ENCODE results near the gene COBLL1.
"Not testable (repeated sequence)": the region's sequence is repeated elsewhere in the genome, so short reads cannot be mapped to it uniquely, and the experiment has no call there.

The COBLL1 gene

DNA sequence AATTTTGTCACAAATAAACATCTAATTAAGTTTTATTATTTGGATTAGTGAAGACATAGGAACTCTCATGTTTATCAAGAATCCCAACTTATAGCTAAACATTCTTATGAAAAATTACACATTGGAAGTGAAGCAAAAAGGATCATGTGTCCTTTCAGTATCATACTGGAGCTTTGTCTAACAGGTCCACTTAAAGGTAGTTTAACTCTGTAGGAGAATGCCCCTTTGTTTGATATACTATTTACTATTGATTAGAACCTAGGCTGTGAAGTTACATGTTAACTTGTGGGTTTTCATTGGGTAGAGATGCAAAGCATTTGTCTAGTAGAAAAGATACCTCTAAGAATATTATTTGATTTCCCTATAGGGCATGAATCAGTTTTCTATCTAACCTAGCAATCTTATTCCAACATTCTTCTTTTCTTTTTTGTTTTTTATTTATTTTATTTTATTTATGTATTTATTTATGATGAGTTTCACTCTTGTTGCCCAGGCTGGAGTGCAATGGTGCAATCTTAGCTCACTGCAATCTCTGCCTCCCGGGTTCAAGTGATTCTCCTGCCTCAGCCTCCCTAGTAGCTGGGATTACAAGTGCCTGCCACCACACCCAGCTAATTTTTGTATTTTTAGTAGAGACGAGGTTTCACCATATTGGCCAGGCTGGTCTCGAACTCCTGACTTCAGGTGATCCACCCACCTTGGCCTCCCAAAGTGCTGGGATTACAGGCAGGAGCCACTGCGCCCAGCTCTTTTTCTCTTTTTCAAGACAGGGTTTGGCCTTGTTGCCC lies 18.5 kb upstream of the COBLL1 start:
- DNase-seq (ENCODE audit: low read depth), result not testable (repeated sequence)

DNA sequence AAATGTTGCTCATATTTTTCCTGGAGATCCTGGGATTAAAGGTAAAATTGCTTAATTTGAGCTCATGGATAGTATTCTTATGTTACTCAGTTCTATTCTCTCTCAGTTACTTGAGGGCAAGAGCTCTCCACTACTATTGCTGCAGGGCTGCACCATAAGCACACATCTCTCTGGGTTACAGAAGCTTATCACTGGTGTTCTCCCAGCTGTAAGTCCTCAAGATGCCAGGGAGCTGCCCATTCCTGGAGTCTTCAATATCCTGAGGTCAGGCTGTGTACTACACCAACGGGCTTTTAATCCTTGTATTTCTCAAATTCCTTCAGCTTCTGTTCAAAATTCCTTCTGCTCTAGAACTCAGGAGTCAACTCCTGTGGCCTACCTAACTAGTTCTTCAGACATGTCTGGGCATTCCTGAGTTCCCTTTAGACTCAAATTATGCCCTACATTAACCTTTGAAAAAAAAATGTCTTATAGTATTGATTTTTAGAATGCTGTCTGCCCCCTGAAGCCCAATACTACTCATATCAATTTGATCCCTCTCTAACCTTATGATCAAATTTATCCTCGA lies 17.7 kb upstream of the COBLL1 start:
- no peak for DNase-seq (ENCODE audit: low read depth)

DNA sequence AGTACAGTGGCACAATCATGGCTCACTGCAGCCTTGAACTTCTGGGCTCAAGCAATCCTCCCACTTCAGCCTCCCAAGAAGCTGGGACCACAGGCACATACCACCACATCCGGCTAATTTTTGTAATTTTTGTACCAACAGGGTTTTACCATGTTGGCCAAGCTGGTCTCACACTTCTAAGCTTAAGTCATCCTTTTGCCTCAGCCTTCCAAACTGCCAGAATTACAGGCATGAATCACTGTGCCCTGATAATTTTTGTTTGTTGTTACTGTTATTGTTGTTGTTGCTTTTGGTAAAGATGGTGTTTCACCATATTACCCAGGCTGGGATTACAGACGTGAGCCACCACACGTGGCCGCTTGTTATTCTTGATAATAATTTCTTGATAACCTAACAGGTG lies 10.5 kb upstream of the COBLL1 start:
- no peak for DNase-seq (ENCODE audit: low read depth)

DNA sequence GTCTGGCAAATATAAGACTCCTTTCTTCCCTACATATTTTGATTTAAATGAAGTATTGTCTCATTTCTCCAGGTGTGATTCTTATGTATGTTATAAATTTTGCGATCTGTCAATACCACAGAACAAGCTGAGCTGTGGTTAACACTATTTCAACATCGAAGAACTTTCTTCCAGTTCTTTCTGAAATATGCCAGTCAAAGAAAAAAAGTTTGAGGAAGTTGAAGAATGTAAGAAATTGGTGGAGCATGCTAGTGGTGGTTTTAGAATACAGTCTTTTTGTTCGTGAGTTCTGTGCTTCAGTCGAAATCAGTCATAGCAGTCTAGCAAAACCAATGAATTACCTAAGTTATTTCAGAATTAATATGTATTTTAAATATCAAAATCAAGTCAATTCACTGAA lies 8.6 kb upstream of the COBLL1 start:
- DNase-seq (ENCODE audit: low read depth), result no peak

DNA sequence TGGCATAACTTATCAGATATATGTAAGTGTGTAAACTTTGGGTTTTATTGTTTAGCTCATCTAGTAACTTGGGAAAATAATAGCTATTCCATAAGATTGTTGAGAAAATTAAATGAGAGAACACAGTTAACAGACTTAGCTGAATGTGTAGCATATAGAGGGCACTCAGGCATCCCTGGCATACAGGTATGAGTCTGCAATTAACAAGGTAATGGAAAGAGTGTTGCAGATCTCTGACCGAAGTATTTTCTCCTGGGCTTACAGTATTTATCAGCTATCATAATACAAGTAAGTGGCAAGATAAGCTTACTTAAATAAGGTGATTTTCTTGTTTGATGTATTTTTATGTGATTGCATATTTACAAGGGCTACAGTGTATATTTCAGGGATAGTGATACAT lies 7.9 kb upstream of the COBLL1 start:
- no peak for DNase-seq (ENCODE audit: low read depth)

DNA sequence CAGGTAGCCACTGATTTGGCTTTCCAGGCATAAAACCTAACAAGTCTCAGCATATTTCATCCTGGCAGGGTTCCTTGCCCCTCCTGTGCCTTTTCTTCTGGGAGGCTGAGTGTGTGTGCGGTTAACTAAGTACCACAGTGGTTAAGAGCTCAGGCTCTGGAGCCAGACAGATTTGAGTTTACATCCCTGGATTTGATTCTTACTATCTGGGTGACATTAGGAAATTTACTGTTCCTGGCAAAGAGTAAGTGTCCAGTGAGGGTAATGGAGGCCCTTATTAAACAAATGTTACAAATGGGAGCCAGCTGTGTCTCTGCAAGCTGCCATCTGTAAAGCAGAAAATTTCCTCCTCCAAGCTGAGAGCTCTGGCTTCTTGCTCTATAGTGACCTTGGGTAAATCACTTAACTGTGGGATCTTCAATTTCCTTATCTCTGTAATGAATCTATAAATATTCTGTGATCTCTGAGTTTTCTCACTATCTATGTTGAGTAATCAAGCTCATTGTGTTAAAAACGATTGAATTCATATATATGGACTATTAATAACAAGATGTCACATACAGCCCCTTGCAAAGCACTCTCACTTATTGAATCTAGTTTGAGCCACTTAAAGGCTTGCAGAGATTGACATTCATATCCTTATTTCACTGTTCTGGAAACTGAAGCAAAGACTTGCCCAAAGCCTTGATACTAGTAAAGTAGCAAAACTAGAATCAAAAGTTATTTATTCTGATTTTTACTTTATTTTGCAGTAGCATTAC lies 6.5 kb upstream of the COBLL1 start:
- DNase-seq (ENCODE audit: low read depth), result no peak

DNA sequence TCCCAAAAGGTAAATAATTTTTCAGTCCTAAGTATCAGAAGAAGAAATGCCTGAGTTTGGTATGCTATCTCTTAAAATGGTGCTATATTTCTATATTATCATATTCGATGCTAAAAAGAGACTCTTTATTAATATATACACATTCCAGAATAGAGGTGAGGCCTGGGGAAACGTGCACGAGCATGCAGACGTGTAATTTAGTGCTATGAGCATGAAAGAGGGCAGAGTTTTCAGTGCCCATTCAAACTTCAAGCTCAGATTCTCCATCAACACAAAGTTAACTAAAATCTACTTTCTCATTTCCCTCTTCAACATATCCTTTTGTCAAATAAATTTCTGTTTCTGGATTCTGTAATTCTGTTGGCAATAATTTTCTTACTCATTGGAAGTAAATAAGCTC lies 5.7 kb upstream of the COBLL1 start:
- DNase-seq (ENCODE audit: low read depth), result no peak

DNA sequence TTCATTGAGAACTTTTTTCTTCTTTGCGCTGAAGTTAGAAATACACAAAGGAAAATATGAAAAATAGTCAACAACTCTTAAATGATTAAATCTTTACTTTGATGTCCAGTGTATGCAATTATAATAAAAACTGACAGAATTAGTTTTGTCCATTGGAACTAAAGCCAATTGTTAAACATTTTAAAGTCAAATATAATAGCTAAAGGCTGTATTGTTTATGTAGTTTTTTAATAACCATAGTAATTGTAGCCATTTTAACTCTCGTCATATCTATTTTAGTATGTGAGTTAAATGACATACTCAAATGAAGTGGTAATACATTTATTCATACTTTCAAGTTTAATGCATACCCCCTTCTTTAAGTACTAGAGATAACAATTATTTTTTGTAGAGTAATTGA lies 4.7 kb upstream of the COBLL1 start:
- no peak for DNase-seq (ENCODE audit: low read depth)

DNA sequence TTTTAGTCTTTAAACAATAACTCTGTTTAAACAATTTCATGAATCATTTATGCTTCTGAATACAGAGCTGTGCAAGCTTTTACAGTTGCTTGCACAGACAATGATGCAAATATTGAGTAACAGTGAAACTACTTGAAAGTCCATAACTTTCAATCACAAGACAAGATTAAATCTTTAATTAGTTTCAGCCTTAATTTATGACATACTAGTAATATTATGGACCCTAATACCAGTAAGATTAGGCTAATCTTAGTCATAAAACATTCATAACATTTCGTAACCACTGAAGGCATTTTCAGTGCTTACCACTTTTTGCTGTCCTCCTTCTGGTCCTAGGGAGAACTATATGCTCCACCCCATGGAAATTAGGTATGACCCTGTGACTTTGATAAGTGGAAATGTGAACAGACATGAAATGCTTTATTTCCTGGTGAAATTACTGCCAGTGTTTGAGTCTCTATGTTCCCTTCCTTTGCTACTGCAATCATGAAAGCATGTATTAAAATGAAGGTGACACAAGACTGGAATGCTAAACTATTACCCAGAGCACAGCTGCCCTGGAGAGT lies 1.8 kb upstream of the COBLL1 start:
- no peak for DNase-seq (ENCODE audit: low read depth)

DNA sequence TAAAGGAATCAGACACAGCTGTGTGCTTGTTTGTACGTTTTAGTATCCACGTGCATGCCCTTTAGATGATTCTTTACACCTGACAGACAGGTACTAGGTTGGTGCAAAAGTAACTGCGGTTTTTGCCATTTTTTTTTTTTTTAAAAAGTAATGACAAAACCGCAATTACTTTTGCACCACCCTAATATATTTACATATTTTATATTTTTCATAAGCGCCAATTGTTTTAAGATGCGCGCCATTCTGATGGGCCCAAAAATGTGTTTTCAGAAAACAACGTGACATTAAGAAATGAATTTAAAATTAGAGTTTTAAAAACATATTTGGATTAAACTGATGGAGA lies 972 bp upstream of the COBLL1 start:
- DNase-seq (ENCODE audit: low read depth), result no peak

DNA sequence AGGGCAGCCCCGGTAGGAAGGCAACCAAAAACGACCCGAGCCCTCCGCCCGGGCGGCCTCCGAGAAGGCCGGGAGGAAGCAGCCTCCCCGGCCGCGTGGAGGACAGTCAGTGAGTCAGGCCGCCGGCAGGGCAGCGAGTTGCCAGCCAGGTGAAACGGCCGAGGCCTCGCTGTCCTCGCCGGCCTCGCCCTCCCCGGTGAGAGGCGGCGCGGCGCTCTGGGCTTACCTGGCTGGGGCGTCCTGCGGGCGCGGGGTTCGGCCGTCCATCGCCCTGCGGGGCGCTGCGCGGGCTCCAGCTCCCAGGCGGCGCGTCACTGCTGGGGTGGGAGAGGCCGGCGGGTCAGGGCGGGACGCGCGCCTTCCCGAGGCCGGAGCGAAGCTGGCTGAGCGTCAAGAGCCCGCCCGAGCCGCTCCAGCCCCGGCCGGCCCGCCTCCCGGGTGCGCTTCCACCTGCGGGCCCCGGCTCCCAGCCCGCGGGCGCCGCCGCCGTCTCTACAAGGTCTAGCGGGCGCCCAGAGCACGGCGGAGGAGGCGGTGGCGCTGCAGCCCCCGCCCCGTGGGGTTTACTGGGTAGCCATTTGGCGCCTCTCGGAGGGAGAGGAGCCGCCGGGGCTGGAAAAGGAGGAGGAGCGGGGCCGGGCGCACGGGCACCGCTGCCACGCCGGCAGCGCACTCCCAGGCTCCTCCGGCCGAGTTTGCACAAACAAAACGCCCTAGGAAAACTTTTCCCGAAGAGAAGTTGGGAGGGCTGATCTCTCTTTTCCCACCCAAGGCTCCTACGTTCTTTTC lies 499 bp downstream of the COBLL1 start:
- no peak for DNase-seq (ENCODE audit: low read depth)

DNA sequence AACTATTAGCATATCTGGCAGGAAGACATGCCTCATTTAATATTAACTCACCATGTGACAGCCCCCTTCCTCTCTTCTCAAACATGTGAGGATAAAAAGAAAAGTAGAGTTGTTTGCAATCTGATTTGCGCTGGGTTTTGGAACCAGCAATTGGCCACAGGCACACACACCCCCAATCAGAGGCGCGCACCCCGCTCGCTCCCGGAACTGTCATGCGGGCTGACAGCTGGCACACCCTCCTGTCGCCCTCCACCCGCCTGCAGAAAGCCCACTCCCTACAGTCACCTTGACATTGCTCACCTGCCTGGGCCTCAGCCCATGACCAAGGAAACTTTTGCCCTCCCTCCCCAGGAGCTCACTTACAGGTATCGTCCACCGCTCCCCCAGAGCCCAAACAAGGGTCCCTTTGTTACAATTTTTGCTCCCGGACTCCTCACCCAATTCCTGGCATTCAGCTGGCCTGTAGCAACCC lies 1.1 kb downstream of the COBLL1 start:
- no peak for DNase-seq (ENCODE audit: low read depth)

DNA sequence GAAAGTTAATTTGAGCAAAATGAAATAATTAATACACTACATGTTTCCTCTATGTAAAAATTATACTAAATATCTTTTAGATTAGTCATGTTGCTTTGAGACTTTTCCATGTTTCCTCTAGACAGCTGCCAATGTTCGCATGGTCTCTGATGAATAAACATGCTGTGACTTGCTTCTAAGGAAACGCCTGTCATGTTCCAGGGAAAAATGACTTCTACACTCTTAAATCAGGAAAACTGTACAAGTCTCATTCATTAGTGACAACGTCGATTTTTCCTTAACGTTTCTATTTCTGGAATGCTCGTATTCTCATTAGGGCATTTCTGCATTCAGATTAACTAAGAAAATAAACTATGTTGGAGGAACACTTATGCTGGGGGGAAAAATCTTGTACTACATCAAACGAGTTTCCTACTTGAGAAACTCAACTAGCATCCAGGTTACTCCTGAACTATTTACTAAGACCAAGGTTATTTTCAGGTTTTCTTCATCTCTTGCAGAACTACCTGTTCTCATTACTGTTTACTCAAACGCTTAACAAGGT lies 1.6 kb downstream of the COBLL1 start:
- DNase-seq (ENCODE audit: low read depth), result no peak

DNA sequence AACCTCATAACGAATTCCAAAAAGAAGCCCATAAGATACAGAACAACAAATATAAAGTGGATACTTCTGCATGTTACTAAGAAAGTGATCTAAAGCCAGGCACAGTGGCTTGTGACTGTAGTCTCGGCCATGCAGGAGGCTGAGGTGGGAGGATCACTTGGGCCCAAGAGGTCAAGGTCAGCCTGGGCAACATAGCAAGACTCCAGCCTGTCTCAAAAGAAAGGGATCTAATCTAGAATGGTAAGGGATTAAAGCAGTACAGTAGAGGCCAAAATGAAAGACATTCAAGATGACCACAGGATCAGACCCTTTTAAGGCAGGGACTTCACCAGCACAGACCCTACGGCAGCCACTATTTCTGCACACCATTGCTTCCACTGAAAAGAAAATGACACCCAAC lies 3.8 kb downstream of the COBLL1 start:
- DNase-seq (ENCODE audit: low read depth), result no peak

DNA sequence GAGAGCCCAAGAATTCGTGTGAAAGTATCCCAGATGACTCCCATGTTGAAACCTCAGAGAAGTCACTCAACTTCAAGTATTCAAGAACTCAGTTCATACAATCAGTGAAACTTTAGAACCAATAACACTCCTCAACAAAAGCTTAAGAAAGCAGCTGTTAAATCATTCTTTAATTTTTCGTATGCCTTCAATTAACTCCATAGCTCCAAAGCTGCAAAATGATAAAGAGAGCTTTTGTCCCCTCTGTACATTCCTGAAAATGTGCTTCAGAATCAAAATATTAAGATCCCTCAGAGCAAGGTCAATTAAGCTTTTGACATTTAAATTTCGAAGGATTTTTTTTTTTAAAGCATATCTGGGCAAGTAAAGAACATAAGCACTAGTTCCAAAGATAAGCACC lies 4.7 kb downstream of the COBLL1 start:
- no peak for DNase-seq (ENCODE audit: low read depth)

DNA sequence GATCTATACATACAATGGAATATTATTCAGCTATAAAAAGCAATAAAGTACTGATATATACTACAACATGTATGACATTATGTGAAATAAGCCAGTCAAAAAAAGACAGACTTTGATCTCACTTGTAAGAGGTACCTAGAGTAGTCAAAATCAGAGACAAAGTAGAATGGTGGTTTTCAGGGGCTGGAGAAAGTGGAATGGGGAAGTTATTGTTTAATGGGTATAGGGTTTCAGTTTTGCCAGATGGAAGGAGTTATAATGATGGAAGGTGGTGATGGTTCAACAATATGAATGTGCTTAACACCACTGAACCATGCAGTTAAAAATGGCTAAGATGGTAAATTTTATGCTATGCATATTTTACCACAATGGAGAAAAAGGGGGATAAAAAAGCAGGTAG lies 6.3 kb downstream of the COBLL1 start:
- DNase-seq (ENCODE audit: low read depth), result no peak

DNA sequence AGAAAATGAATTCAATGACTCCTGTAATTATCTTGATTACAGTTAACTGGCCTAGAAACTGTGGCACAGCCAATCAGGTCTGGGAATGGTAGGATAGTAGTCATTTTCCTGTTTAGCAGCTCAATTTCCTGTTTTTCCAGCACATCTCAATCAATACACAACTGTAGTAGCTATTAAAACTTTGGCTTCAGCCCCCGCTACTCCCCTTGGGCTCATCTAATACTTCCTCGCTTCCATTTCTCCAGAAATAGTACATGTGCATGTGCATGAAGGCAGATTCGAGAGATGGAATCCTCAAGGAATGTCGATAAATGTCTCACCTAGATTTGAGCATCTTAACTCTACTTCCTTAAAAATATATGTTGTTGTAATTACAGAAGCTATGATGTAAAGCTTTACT lies 9.7 kb downstream of the COBLL1 start:
- no peak for DNase-seq (ENCODE audit: low read depth)

DNA sequence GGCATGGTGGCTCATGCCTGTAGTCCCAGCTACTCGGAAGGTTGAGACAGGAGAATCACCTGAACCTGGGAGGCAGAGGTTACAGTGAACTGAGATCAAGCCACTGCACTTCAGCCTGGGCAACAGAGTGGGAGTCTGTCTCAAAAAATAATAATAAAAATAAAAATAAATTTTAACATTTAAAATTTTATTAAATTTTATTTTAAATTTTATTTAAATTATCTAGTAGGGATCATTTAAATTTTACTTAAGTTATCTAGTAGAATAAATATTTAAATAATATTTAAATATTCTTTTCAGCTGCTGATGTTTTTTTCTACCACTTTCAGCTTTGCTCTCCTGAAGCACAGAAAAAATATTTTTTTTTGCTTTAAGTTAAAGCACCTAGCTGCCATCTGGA lies 10.4 kb downstream of the COBLL1 start:
- DNase-seq (ENCODE audit: low read depth), result no peak

DNA sequence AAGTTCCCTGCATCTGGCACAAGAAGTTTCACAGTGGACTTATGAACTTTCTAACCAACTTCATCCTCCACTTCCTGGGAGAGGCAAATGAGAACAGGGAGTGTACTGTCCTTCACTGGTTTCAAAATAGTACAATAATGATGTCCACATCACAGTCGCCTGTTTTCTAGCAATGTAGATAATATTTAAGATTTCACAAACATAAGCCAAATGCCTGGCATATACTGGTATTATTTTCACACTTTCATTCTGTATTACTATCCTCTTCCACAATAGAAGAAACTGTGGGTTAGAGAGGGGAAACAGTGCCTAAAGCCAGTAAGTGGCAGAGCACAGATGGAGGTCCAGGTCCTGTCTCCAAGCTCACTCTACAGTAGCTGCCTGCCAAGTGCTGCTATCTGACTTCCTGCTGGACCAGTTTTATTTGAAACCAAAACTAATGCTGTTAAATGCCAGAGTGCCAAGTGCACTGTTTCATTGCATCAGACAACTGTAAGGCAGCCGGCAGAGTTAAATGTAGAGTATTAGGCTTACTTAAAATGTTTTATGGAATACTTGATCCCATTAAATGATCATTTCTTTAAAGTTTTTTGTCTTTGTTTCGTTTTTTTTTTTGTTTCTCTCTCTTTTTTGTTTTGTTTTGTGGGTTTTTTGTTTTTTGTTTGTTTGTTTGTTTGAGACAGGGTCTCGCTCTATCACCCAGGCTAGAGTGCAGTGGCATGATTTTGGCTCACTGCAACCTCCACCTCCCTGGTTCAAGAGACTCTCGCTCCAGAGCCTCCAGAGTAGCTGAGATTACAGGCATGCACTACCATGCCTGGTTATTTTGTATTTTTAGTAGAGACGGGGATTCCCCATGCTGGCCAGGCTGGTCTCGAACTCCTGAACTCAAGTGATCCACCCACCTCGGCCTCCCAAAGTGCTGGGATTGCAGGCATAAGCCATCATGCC lies 15.1 kb downstream of the COBLL1 start:
- DNase-seq (ENCODE audit: low read depth), result no peak

DNA sequence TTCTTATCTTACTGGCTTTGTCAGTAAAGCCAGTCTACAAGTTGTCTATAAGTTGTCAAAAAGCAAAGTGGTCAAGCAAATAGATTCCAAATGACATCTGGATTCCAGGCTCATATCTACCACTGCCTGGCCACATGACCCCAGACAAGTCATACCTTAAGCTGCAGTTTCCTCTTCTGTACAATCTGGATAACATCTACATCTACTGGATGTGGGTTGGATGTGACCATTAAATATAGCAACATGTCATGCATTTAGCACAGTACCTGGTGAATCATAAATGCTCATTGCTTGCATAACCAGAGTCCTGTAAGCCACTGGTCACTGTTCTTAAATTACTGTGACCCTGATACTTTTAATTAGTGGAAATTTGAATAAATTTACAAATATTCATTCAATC lies 16.8 kb downstream of the COBLL1 start:
- no peak for DNase-seq (ENCODE audit: low read depth)

DNA sequence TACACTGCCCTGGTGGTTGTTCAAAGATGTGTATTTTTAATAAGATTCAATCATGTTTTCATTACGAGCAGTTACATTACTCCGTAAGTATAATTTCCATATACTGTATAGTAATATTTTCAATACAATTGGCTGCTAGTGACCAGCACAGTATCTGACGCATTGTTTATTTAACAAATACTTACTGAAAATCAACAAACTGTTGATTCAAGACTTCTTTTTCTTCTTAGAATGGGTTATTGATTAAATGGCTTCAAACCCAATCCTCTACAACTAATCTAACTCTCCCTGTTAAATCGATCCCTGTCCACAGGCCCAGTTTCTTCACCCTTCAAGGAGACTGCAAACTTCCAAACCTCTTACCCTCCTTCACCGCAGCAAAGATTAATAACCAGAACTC lies 18.5 kb downstream of the COBLL1 start:
- no peak for DNase-seq (ENCODE audit: low read depth)

All from stimulated activated CD8-positive, alpha-beta memory T cell treated with anti-CD3 and anti-CD28 coated beads, Interleukin-12 subunit alpha, Interleukin-12 subunit beta, amount 100 ng/mL, for 4 hours (primary cell).